ENCODE results near the gene CDCA8. TPM values are rescaled to one million over a fixed set of nuclear protein-coding genes. Genes with fewer than 3 reads are reported as not detected.

CDCA8 gene
- total and polyA plus RNA-seq, 2 donors (not counting 3 experiments of a cell fraction or from before 2014, with no cell fraction given) = 38.5 to 45.7 TPM

GRCh38 chr1:37731312-37732019 is 39.1 kb downstream of the CDCA8 start:
- H3K4me1 ChIP-seq (ENCODE audit: control insufficient read depth, extremely low read depth, insufficient read depth, low read length) = no peaks in the 10 kb centered on the region
- ChIA-PET POLR2A (no interaction called here), CTCF (no interaction called here)
- no peaks in the 10 kb centered on the region for H3K9me3 ChIP-seq (replicated peaks; ENCODE audit: control insufficient read depth, insufficient read depth, low read length)
- no peak overlapping the region for H2AFZ ChIP-seq (ENCODE audit: low read depth, low read length)
- no peak overlapping the region for H3K4me3 ChIP-seq (replicated peaks in 1 of 3; ENCODE audit: insufficient read depth in 1 of 3, low read depth in 1 of 3, low read length in 3 of 3)
- TF ChIP-seq CTCF (IDR thresholded peaks at IDR 0.05; ENCODE audit: extremely low read depth in 1 of 2, insufficient read depth in 1 of 2, low read depth in 1 of 2, low read length in 2 of 2) (no peak), EZH2 (IDR thresholded peaks at IDR 0.05; ENCODE audit: borderline replicate concordance, low read depth, low read length, severe bottlenecking) (no peak), FOS (IDR thresholded peaks at IDR 0.05; ENCODE audit: borderline replicate concordance, insufficient read depth, low read length) (no peak), JUN (IDR thresholded peaks at IDR 0.05; ENCODE audit: borderline replicate concordance, insufficient read depth, insufficient read length, low read depth) (no peak)
- intact Hi-C loops (cut with micrococcal nuclease) = no loop called here
- dilution Hi-C loops (cut with MboI; ENCODE audit: extremely low pct_ligation_motif_present, low sequenced_read_pairs) = no loop called here
- FAIRE-seq = no peak
- H3K27ac ChIP-seq (ENCODE audit: insufficient read depth, low read depth, low read length) = no peak overlapping the region
- H4K20me1 ChIP-seq (replicated peaks; ENCODE audit: control insufficient read depth, extremely low read depth, insufficient read depth, low read length) = no peaks in the 10 kb centered on the region
- peaks cover 2 to 5% of the 10 kb centered on the region in 2 experiments for H3K27me3 ChIP-seq (ENCODE audit: control insufficient read depth in 2 of 2, insufficient read depth in 2 of 2, low read length in 2 of 2)
- H3K36me3 ChIP-seq (ENCODE audit: control insufficient read depth in 2 of 2, extremely low read depth in 1 of 2, insufficient read depth in 2 of 2, low read length in 2 of 2) = no peaks in the 10 kb centered on the region
- H3K79me2 ChIP-seq (ENCODE audit: control insufficient read depth, insufficient read depth, low read length) = no peaks in the 10 kb centered on the region
- H3K9ac ChIP-seq (replicated peaks; ENCODE audit: extremely low read depth, insufficient read depth, low read length) = no peak overlapping the region
- BruUV-seq (replicated peaks) = no TSS peak
- H3K9me1 ChIP-seq (replicated peaks; ENCODE audit: control insufficient read depth, extremely low read depth, insufficient read depth, low read length) = no peaks in the 10 kb centered on the region
- DNase-seq (ENCODE audit: low read depth, low spot score) = no peak
- no peak overlapping the region for H3K4me2 ChIP-seq (ENCODE audit: insufficient read depth, low read length)

Measured in endothelial cell of umbilical vein (primary cell).